AML-193 (cell line): ENCODE data around the gene LMCD1.

Source experiments
- DNase-seq, 2 experiments: peaks; one replicate each; lab custom pipeline; 2025; lab: John Stamatoyannopoulos, UW

LMCD1 gene, protein sequence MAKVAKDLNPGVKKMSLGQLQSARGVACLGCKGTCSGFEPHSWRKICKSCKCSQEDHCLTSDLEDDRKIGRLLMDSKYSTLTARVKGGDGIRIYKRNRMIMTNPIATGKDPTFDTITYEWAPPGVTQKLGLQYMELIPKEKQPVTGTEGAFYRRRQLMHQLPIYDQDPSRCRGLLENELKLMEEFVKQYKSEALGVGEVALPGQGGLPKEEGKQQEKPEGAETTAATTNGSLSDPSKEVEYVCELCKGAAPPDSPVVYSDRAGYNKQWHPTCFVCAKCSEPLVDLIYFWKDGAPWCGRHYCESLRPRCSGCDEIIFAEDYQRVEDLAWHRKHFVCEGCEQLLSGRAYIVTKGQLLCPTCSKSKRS

DNA sequence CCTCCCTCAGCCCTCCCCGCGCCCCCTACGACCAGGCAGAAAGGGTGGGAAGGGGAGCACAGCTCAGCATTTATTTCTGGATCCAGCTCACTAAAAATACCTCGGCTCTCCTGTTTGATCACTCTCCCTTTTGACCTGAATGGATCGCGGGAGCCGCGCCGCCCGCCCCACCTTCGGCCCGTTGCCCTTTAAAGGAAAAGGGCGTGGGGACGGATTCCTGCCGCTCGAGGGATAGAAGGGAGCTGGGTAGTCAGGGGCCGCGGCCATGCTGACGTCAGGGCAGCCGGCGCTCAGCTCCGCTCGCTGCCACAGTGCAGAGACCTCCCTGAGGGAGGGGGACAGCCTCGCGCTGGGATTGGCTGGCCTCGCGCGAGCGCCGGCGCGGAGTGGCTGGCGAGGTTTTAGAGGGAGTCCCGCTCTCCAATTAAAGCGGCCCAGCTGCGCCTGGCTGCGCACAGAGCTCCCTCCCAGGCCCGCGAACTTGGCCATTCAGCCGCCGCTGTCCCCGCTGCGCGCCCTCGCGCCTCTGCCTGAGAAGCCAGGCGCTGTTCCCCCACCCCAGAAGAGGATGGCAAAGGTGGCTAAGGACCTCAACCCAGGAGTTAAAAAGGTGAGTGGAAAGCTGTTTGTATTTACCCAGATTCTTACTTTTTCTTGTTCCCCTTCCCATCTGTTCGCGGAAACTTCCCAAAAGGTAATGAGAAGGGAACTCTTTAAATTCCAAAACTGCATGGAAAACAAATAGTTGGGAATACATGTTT, at the start of gene LMCD1:
TSS of gene LMCD1 (plus strand) at position 453 of the 761 bp plus-strand sequence. CDS start at position 569, 116 bp downstream.
- no peak for DNase-seq

DNA sequence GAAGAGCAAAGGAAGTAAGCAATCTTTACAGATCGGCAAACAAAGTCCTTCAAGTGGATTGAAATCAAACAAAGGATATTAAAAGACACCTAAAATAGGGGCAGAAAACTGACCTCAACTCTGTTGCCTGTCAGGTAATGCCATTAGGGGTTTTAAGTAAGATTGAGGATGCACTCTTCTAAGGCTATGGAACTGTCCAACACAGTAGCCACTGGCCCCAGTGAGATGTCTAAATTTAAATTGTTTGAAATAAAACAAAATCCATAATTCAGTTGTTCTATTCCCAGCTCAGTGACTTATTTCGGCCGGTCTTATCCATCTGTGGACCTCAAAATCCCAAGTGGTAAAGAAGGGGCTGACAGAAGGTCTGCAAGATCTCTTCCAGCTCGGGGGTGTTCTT, 49.5 kb upstream of the LMCD1 start:
- no peak for DNase-seq

DNA sequence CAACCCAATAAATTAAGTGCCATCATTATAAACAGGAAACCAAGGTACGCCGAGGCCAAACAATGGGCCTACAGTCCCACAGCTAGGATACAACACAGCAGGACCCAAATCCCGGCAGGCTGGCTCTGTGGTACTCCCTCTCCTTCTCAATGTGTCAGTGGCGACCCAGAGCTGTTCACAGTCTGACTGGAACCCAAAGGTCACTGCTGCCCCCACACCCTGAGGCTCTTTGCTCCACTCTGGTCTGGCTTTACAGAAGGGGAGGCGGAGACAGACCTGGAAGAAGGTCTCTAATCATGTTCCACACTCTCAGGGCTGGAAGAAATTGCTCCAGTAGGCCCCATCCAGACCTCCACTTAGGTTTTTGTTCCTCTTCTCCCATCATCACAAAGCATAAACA, 48.5 kb upstream of the LMCD1 start:
- no peak for DNase-seq

DNA sequence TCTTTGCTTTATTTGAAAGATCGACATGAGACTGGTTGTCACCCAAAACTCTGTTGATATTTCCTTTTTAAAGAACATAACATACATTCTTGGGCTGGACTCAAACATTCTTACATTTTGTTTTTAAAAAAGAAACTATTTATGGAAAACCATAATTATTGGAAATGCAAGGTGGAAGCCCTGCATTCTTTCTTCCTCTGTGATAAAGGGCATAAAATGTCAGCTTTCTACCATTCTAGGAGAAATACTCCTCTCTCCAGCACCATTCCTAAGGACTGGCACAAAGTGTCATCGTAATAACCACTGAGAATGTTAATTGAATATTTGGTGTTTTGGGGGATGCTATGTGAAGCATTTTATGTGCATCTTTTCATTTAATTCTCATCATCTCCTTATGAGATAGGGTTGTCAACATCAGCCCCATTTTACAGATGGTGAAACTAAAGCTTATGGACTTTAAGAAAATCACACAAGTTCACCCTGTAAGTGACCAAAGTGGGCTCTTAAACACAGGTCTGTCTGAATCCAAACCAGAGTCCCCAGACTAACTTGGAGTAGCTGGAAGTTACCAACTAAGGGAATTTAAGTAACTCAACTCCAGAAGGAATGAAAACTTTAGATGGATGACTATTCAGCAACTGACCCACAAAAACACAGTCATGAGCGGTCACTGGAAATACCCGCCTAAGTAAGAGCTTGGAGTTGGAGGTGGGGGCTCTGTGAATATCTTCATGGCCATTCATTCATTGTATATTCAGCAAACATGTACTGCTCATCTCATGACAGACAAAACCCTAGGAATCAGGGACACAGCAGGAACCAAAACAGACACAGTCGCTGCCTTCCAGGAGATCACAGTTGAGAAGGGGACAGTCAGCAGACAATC, 45.9 kb upstream of the LMCD1 start:
- no peak for DNase-seq

DNA sequence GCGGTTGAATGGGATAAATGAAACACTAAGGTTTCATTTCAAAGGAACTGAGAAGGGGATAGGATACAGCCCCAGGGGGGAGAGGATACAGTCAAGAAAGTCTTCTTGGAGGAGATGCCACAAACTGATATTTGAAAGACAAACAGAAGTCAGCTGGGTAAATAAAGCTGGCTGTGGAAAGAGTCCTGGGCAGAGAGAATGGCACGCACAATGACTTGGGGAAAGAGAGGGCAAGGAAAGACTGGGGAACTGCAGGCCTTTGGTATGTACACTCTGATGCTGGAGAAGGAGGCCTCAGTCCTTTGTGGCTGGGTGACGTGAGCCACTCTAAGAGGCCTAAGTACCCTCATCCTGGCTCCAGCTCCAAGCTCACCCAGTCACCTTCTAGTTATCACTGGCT, 45.2 kb upstream of the LMCD1 start:
- DNase-seq: no peak

DNA sequence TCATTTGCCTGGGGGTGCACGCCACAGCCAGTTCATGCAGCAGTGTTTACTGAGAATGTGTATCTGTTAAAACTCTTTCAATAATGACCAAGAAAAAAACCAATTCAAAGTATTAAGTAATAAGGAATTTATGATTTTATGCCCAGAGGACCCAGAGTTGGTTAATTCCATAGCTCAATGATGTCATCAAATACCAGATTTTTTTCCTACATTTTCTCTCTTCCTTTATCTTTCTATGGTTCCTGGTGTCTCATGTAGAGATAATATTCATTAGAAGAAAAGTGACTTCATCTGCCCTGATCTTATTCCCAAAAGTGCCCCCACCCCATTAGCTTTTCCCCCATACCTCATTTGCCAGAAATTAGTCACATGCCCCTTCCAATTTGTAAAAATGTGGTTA, 44.6 kb upstream of the LMCD1 start:
- DNase-seq: no peak

DNA sequence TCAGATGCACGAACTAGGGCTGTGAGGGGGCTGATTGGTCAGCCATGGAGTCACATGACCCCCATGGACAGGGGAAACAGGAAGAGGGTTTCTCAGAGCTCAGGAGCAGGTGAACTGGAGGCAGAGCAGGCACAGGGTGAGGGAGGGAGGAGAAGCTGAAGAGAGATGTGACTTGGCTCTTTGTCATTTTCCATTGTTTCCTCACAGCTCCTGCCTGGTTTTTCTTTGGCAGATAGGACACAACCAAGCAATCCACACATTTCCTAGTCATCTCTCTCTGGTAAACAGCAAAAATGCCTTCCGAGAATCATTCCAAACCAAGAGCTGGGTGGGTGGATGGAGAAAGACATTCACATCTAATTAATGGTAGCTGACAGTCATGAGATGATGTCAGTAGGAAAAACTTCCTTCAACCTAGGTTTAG, 43.4 kb upstream of the LMCD1 start:
- no peak for DNase-seq

DNA sequence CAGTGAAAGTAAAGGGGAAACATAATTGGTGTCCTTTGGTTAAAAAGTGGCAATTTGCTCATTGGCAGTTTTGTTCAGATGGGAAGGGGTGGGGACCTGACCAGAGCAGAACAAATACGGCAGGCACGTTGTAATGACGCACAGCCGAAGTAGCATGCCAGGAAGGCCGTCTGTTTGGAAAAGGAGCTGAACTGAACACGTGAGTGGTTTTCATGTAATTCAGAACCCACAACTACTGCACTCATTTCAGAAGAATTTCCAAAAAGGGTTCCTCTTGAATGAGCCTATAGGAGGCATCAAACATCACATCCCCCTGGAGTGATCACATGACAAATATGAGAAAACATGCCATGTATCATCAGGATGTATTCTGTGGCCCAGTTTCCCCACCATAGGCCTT, 42.9 kb upstream of the LMCD1 start:
- no peak for DNase-seq

DNA sequence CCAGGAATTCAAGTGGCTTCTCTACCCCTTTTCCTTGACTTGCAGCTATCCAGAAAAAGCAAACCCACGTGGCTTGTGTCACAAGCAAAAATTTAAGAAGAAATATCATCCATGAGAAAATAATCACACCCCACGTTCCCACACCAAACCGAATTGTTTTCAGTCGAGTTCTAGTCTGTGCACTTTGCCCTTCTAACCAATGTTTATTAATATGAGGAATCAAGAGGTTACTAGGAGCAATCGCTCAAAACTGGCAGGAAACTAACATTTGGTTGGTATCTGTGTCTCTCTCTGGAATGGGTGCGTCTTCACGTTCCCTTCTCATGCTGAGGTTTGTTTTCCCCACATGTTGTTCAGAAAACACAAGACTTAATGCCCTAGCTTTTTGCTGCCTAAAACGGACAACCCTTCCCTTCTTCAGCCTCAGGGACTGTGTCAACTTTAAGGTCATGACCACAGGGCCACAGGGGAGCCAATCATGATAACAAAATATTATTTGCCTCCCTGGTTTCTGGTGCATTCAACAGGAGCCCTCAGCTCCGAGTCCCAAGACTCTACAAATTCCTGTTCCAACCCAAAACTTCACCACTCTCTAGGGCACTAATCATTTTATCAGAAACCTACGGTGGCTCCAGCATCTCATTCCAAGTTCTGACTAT, 41.4 kb upstream of the LMCD1 start:
- DNase-seq: no peak

DNA sequence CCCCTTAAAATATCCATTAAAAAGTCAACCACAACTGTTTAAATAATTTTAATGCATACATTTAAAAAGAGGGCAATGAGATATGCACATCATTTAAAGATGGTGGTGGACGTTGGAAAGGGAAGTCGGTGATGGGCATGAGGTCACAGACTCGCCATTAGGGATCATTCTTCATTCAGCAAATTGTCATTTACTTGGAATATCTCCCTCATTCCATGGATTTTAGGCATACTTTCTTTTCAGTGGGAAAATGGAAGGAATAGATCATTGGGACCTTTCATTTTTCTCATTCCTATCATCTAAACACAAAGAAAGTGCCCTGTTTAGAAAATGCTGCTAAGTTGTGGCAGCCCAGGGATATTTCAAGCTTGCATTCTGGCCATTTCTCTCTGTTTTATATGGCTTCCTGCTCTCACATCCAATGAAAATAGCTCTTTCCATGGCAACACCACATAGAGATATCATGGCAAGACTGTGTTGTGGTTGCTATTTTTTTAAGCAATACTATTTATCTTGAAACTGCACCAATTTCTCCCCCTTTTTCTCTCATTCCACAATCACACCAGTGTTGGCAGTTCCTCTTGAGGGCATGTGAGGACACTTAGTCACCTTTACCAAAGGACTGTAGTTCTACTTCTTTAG, 40.7 kb upstream of the LMCD1 start:
- DNase-seq: no peak

DNA sequence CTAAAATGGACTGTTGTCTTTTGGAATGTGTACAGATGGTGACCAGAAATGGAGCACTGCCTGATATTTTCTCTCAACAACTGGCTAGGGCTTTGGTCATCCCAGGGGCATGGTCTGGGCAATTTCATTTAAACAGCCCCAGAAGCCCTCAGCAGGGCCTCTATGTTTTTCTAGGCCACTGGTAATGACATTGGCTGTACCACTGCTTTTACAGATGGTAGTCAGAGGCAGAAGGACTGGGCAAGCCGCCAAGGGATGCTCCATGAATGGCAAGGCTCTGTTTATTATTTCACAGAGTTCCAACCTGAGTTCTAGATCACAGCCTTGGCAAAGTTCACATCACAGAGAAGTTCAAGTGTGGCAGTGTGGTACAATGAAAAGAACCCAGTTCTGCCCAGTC, 37.0 kb upstream of the LMCD1 start:
- DNase-seq: no peak

DNA sequence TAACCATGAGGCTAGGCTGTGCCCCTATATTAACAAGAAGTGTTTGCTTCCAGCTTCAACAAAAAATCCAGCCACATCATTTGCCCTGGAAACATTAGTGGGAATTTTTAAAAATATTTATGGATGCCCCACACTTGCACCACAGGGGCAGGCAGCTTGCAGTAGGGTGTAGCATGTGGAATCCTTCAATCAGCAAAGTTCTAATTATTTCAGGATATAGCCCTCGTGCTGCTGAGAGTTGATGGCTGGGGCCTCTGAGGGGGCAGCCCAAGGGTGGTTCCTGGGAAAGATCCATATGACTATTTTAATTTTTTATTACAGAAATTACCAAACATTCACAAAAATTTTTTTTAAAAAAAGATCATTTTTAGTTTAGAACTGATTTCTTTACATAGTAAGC, 35.1 kb upstream of the LMCD1 start:
- DNase-seq: no peak

DNA sequence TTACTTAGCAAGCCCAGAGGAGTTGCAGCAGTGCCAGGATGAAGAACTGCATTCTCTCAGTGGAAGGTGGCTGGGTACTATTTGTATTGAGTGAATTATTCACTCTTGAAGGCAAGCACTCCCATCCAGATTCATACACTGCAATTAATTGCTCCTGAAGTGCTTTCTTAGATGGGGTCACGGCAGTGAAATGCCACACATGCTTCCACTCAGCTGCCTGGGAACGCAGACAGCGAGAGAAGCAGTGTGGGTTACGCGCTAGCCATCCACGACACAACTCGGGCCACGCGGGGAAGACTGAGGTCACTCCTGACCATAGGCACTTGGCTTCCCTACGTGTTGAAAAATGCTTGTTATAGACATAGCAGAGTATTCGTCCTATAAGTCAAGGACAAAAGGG, 30.8 kb upstream of the LMCD1 start:
- no peak for DNase-seq

DNA sequence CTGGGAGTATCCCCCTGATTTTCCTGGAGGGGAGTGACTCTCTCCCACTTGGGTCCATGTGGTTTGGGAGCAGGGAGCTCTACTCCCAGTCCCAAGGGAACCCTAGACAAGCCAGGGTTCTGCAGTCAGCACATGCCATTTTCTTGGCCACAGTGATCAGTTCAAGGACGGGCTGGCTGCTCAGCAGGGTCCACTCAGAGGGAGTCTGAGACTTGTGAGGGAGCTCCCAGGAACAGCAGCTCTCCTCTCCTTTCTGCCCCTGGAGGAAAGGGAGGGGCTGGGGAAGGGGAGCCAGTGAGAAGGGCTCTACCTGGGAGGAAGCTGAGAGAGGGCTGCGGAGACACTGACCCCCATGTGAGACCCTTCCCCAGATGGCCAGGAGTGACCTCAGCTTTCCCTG, 29.1 kb upstream of the LMCD1 start:
- DNase-seq: no peak

DNA sequence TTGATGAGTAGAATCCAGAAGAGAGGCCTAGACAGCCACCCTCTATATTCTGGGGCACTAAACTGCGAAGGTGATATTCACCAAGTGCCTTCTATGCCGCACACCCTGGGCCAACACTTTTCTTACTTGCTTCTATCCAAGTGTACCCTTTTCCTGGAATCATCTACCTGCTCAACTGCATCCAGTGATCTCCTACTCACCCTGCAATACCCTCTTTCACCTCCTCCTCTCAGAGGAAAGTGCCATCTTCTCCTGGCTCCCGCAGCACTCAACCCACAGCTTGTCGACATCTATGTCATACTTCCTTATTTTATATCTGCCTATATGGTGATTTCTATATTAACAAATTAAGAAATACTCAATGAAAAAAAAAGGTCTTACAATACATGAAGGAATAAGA, 28.6 kb upstream of the LMCD1 start:
- no peak for DNase-seq

DNA sequence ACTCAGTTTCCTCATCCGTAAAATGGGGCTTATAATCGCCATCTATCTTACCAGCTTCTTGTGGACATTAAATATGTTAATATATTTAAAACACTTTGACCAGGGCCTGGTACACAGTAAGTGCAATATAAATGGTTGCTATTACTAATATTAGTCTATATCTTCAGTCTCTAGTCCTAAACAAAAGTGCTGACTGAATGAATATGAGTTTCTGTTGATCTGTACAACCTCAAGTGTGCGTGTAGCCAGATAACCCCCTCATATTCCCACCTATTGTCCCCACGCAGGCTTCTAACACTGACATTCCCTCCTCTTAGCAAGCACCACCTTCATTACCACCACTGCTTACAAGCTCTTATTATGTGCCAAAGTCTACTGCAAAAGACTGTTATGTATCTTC, 27.6 kb upstream of the LMCD1 start:
- DNase-seq: no peak

DNA sequence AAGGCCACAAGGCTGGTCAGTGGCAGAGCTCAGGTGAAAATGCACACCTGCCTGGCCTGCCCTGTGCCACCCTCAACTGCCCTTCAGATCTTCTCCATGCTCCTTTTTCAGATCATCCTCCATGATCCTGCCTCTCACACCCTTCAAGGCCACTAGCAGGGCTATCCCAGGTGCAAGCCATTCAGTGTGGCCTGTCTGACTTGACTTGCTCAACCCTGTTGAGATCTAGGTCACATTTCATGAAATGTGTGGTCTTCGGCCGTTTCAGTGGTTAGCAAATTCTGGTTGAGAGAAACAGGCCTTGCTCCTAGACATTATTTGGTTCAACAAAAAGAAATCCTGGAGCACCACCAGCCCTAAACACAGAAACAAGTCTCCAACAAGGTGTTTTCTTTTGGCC, 26.6 kb upstream of the LMCD1 start:
- no peak for DNase-seq

DNA sequence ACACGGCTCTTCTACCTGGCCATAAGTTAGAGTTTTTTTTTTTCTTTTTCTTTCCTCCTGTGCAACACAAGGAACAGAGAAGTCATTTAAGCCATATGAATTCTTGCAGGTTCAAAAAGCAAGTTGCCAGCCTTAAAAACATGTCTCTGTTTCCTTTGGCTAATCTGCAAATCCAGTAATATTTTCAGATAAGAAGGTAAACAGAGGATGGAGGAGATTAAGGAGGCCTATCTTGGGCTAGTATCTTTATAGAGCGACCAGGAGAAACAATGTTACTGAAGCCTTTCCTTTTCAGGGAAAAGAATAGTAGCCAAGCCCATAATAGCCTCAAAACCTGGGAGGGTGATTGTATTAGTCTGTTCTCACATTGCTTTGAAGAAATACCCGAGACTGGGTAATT, 20.9 kb upstream of the LMCD1 start:
- DNase-seq: no peak

DNA sequence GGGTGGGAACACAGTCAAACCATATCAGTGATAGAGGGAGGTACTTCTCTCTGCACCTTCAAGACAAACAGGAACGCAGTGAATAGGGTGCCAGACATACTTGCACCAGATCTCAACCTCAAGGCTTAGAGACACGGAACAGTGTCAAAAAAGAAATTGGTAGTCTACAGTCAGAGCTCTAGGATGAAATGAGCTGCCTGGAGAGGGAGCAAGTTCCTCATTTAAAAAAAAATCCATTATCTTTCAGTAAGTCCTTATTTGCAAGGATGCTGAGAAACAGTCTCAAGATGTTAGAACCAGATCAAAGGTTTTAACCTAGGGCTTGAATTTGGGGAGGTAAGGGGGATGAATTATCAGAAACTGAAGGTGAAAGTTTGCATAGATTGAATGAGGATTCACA, 20.2 kb upstream of the LMCD1 start:
- no peak for DNase-seq

DNA sequence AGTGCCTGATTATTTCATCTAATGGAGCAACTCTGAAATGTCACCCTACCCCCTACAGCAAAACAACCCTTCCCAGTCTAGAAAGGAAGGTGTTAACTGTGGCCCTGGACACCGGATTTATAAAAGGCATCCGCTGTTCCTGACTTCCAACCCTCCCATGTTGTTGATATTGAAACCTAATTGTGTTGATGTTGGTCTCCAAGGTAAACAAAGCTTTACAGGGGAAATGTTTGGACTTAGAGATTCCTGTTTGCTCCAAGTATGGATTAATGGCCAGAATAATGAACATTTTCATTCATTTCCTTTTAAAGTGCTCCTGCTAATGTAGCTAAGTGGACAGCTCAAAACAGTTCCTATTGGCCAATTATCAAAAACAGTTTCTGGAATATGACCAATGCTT, 19.4 kb upstream of the LMCD1 start:
- no peak for DNase-seq

DNA sequence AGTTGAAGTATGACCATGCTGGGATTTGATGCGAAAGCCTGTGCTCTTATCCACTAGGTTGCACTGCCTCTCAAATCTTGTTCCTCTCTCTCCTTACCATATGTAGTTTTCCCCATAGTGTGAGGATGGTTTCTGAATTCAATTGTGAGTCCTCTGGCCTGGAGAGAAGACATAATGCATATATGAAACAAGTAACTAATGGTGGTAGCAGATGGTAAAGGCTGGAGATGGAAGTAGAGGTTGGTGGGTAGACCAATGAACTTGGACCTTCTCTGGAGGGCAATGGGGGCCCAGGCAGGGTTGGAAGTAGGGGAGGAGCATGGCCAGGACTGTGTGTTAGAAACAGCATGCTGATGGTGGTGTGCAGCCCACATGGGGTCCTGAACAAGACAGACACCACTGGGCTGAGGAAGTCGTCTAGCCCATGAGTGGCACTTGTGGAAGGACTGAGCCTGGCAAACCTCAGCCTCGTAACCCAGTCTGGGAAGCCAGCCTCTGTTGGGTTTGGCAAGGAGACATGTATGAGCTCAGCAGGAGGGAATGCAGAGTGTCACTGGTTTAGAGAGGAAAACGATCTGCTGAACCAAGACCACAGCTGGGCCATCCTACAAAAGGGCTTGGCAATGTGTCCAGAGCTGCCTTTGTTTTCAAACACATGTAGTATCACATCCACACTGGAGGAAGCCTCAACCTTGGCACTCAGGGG, 18.5 kb upstream of the LMCD1 start:
- no peak for DNase-seq
